ENCODE measurements around the gene GABRA5.

GABRA5 gene

GRCh38 chr15:26866298-26867199, at the start of gene GABRA5:
Gene GABRA5 (plus strand): TSS chr15:26867062. CDS start chr15:26869249, 2,187 bp downstream.
- DNase-seq (ENCODE audit: low read depth, low spot score), result peak; percentile 85

DNA sequence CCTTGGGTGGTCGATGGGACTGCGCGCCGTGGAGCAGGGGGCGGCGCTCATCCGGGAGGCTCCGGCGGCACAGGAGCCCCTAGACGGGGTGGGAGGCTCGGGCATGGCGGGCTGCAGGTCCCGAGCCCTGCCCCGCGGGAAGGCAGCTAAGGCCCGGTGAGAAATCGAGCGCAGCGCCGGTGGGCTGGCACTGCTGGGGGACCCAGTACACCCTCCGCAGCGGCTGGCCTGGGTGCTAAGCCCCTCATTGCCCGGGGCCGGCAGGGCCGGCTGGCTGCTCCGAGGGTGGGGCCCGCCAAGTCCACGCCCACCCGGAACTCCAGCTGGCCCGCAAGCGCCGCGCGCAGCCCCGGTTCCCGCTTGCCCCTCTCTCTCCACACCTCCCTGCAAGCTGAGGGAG, 35.7 kb upstream of the GABRA5 start:
- DNase-seq (ENCODE audit: low read depth, low spot score), result peak; percentile 78

DNA sequence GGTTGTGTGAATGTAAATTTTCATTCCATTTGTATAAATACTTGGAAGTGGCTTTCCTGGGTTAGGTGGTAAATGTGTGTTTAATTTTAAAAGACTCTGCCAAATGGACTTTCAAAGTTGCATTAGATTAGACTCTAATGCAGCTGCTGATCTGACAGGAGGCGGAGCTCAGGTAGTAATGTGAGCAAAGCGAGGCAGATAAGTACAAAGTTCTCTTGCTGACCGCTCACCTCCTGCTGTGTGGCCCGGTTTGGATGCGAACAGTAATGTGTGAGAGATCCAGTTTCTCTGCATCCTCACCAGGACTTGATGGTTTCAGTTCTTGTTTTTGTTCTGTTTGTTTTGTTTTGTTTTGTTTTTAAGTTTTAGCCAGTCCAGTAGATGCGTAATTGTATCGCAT, 34.9 kb upstream of the GABRA5 start:
- no peak for DNase-seq (ENCODE audit: low read depth, low spot score)

GRCh38 chr15:26838742-26839460, 28.0 kb upstream of the GABRA5 start:
- DNase-seq (ENCODE audit: low read depth, low spot score), result peak; percentile 84

DNA sequence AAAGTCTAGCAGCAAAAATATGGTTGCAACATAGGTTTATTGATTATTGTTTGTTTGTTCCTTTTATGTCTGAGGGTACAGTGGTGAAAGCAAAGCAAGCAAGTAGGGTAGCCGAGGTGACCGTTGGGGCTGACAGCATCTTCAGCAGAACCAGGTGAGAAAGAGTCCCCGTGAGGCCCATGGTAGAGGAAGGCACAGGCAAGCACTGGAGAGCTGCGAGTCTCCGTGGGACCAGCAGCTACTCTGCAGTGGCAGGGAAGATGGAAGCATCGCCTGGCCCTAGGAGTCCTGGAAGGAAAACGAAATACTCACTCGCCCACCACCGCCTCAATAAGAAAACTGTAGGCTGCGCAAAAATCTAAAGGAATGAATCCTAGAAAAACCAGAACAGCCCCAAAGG, 25.3 kb upstream of the GABRA5 start:
- no peak for DNase-seq (ENCODE audit: low read depth, low spot score)

- DNase-seq (ENCODE audit: low read depth, low spot score), result no peak
Observed at GRCh38 chr15:26841941-26842340, 24.9 kb upstream of the GABRA5 start.

DNA sequence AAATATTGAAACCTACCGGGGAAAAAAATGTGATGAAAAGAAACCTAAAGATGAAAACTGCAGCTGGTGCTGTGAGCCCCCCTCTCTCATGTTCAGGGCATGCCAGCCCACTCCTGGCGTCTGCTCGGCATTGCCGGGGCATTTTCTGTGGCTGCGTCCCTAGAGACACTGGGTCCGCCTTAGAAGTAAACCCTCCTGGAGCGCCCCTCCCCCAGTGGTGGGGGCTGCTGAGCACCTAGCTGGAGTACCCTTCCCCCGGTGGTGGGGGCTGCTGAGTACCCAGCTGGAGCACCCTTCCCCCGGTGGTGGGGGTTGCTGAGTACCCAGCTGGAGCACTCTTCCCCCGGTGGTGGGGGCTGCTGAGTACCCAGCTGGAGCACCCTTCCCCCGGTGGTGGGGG, 24.5 kb upstream of the GABRA5 start:
- DNase-seq (ENCODE audit: low read depth, low spot score), result no peak

GRCh38 chr15:26844901-26845300, 22.0 kb upstream of the GABRA5 start:
- no peak for DNase-seq (ENCODE audit: low read depth, low spot score)

GRCh38 chr15:26848498-26848897, 18.4 kb upstream of the GABRA5 start:
- DNase-seq (ENCODE audit: low read depth, low spot score), result no peak

DNA sequence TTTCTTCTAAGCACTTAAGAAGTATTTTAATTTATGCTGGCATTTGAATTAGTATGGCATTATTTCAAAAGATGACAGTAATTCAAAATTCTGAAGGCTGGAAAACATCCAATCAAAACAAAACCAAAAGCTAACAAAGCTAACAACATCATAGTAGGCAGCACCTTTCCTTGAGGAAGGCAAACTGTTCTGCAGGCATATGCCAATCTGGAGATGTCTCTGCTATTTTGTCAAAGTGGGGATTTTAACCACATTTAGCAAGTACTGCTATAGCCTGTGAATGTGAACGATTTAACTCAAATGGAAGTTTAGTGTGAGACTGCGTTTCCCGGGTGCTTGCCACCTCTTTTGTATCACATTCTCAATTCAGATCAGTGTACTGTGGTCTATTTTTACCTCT, 16.7 kb upstream of the GABRA5 start:
- DNase-seq (ENCODE audit: low read depth, low spot score), result no peak

GRCh38 chr15:26852980-26853379, 13.9 kb upstream of the GABRA5 start:
- no peak for DNase-seq (ENCODE audit: low read depth, low spot score)

DNA sequence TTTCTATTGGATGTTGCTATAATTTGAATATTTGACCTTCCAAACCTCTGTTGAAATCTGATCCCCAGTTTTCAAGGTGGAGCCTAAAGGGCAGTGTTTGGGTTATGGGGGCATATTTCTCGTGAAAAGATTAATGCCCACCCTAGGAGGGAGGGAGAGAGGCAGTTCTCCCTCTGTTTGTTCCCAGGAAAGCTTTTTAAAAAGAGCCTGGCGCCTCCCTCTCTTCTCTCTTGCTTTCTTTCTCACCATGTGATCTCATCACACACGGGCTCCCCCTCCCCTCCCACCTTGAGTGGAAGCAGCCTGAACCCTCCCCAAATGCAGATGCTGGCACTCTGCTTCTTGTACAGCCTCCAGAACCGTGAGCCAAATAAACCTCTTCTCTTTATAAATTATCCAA, 12.4 kb upstream of the GABRA5 start:
- DNase-seq (ENCODE audit: low read depth, low spot score), result no peak

GRCh38 chr15:26864664-26865191, 2.1 kb upstream of the GABRA5 start:
- peak; percentile 61 for DNase-seq (ENCODE audit: low read depth, low spot score)

DNA sequence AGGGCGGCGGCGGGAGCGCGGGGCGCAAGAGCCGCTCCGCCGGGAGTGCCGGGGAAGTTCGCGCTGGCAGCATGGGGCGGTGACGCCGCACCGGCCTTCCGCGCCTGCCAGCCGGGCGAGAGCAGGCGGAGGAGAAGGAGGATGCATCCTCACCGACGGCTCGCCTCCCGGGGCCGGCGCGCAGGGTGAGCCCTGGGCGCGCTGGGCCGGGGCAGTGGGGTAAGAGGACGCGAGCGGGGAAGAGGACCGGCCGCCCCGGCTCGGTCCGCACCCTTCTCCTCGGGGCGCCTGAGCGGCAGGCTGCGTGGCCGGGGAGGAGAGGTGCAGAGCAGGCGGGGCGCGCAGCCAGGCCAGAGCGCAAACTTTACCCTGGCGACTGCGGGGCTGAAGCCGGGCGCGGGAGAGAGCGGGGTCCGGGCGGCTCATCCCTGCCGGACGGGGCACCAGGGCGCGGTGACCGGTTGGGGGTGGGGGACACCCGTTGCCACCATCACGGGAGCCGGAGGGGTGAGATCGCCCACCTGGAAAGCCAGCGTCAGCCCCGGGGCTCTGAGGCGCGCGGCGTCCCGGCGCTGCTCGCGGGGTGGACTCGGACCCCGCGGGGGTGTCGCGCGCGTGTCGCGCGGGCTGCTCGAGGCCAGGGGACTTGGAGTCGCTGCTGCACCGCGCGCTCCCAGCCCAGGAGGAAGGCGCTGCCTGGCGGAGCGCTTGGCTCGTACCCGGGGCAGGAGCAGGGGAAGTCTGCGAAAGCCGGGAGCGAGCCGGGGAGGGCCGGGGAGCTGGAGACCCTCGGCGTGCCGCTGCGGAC, 542 bp downstream of the GABRA5 start:
- DNase-seq (ENCODE audit: low read depth, low spot score), result peak; percentile 39

GRCh38 chr15:26868029-26868685, 1.3 kb downstream of the GABRA5 start:
- DNase-seq (ENCODE audit: low read depth, low spot score), result no peak

GRCh38 chr15:26869628-26870027, 2.8 kb downstream of the GABRA5 start:
- DNase-seq (ENCODE audit: low read depth, low spot score), result no peak

- no peak for DNase-seq (ENCODE audit: low read depth, low spot score)
Observed at GRCh38 chr15:26870346-26870745, 3.5 kb downstream of the GABRA5 start.

- no peak for DNase-seq (ENCODE audit: low read depth, low spot score)
Observed at GRCh38 chr15:26872206-26872605, 5.3 kb downstream of the GABRA5 start.

DNA sequence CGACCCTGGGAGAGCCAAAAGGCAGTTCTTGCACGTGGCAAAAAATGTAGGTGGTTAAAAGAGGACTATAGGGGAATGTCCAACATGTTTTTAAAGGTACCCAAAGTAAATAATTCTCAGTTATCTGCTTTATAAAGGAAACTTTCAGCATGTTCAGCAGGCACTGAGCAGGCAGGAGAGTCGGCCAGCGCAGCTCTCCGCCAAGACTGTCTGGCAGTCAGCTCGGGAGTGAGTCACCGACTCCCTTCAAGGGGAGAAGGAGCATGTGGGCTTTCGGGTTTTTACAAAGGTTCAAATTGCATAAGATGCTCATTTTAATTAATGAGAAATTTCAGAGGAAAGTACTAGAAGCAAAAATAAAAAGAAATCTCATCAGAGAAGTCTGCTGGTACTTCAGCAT, 7.0 kb downstream of the GABRA5 start:
- DNase-seq (ENCODE audit: low read depth, low spot score), result no peak

- DNase-seq (ENCODE audit: low read depth, low spot score), result no peak
Observed at GRCh38 chr15:26874774-26875475, 8.1 kb downstream of the GABRA5 start.

DNA sequence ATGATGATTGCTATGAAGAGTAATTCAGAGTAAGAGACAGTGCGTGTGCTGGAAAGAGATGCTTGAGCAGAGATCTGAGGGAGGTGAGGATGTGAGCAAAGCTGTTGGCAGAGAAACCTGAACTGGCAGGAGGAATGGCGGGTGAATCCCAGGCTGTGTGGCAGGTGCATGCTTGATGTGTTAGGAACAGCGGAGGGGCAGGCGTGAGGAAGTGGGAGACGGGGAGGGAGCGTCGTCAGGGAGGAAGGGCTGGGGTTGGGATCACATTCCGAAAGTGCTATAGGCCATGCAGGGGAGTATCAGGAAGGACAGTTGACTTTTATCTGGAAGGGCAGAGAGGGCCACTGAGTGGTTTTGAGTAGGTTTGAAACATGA, 8.6 kb downstream of the GABRA5 start:
- no peak for DNase-seq (ENCODE audit: low read depth, low spot score)

Data from ELF-1 (cell line).